Medulla oblongata (tissue), 1 donor: ENCODE results near the gene TEX13B.
A peak's percentile ranks its signal among the peaks of the same experiment; 100 is the strongest.
"Not testable (repeated sequence)": the region's sequence is repeated elsewhere in the genome, so short reads cannot be mapped to it uniquely, and the experiment has no call there.

Source experiments
- DNase-seq: peaks from one replicate; pipeline ENCODE4 v3.0.0-alpha.2; 2015; ENCODE audit errors: extremely low spot score

TEX13B gene

DNA sequence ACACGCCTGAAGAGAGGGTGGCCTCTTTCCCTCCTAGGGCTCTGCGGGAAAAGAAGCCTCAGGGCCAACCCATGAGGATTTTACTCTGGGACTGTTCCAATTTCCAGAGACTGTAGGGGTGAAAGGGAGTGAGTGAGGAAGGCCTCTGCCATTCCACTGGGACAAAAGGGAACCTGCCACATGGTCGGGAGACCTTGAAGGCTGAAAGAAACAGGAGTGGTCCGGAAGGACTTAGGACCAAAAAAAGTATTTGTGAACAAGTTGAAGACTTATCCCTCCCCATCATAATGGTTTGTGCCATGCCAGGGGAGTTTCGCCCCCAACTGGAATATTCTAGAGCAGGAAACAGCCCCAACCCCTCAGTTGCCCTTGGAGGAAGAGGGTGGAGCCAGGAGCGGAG lies at the start of gene TEX13B:
TEX13B (minus strand) TSS at position 15 of the 400 bp plus-strand sequence. CDS start 243 bp downstream, outside the sequence.
- no peak for DNase-seq

- DNase-seq = no peak
Observed at GRCh38 chrX:108029928-108030711, 48.0 kb upstream of the TEX13B start.

- no peak for DNase-seq
Observed at GRCh38 chrX:108028854-108029253, 46.7 kb upstream of the TEX13B start.

- no peak for DNase-seq
Observed at GRCh38 chrX:108025954-108026600, 43.9 kb upstream of the TEX13B start.

GRCh38 chrX:108025376-108025775 lies 43.2 kb upstream of the TEX13B start:
- no peak for DNase-seq

DNA sequence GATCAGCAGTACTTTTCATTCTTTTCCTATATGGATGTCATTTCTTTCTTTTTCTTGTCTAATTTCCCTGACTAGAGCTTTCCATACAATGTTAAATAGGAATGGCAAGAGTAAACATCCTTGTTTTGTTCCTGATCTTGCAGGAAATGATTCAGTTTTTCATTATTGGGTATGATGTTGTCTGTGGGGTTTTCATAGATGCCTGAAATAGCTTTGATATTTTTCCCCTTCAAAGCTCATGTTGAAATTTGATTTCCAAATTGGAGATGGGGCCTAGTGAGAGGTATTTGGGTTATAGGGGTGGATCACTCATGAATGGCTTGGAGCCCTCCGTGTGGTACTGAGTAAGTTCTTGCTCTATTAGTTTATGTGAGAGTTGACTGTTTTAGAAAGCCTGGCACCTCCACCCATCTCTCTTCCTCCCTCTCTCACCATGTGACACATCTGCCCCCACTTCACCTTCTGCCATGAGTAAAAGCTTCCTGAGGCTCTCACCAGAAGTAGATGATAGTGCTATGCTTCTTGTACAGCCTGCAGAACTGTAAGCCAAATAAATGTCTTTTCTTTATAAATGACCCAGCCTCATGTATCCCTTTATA lies 40.4 kb upstream of the TEX13B start:
- DNase-seq = no peak

DNA sequence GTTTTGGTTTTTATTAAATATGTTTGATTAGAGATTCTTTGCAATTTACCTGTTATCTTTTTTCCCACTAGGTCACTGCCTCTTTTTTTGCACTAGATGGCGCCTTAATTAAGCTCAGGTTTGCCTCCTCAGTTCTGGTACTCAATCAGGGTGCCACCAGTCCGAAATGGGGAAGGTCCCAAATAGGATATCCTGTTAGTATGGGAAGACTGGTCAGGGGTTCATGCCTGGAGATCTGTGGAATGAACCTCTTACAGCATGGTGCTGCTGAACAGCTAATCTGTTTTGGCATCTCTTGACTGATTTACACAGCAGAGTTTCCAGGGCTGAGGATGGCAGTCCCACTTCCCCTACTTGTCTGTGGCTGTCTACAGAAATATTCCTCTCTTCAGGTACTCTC lies 38.5 kb upstream of the TEX13B start:
- no peak for DNase-seq

GRCh38 chrX:108019382-108019875 lies 37.3 kb upstream of the TEX13B start:
- DNase-seq = no peak

DNA sequence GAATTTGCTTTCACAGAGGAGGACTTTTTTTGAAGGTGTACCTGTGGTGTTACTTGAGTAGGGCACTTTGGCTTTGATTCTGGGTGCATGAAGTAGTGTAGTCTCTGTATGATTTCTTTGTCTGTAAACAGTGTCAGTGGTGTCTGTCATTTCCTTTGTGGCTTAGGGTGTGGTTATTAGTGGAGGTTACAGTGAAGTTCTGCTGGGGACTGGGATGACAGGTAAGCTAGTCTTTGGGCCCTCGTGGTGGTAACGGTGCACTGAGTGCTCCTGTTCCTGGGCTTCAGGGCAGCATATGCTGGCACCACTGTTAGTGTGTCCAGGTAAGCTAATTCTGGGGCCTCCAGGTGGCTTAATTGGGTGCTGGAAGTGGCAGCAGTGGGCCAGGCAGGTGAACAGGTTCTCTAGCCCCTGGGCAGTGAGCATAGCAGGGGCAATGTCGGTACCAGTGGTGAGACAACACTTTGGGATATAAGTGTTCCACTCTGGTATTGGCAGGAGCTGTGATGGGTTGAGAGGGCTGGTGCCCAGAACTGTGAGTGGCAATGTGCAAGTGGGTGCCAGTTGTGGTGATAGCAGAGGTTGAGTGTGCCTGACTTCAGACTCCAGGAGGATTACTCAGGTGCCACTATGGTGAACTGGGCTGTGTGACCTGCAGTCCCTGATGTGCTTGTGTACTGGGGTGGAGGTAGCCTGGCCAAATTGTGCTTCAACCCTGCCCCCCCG lies 36.6 kb upstream of the TEX13B start:
- DNase-seq = no peak

DNA sequence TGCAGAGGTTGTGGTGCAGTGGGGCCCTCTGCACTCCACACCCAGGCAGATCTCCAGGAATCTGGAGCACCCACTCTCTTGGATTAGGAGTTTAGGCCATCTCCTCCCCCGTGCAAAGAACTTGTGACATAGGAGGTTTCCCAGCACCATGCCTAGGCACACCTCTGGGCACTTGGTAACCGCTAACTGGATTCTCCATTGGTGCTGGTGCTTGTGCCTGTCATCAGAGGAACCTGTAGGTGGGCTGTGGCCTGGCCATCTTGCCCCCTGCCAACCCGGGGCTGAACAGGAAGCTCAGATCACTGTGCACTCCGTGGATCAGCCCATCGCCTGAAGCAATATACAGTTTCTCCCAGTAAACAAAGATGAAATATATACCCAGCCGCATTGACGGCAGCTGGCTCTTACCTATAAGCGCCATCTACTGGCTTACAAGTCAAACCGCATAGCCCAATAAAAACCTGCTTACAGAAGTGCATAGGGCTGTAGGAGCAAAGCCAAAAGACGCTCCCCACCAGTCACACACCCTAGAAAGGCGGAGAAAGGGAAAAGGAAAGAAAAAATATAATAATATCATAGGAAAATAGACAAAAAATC lies 19.1 kb upstream of the TEX13B start:
- DNase-seq = no peak

DNA sequence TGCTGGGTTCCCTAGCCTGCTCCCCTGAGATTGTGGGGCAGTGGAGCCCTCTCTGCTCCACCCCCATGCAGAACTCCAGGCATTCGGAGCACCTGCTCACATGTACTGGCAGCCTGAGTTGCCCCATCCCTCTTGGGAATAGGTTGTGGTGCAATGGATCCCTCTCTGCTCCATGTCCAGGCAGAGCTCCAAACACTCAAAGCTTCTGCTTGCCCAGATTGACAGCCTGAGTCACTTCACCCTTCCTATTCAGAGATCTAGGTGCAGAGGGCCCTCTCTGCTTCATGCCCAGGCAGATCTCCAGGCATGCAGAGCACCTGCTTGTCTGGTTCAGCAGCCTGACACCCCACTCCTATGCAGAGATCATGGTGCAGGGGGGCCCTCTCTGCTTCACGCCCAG lies 18.6 kb upstream of the TEX13B start:
- DNase-seq = no peak

DNA sequence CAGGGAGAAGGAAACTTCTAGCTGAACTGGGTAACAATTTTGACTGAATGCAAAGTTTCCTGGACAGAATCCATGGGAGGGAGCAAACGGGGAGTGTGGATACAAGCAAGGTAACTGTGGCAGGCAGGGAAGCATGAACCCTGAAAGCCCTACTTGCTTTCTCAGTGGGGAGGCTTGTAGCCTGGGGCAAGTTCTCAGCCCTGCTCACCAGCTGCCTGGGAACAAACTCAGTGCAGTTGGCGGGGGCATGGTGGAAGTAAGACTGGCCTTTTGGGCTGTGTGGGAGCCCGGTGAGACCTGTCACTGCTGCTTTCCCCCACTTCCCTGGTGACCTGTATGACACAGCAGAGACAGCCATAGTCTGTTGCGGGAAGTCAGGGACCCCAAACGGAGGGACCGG lies 14.0 kb upstream of the TEX13B start:
- no peak for DNase-seq

DNA sequence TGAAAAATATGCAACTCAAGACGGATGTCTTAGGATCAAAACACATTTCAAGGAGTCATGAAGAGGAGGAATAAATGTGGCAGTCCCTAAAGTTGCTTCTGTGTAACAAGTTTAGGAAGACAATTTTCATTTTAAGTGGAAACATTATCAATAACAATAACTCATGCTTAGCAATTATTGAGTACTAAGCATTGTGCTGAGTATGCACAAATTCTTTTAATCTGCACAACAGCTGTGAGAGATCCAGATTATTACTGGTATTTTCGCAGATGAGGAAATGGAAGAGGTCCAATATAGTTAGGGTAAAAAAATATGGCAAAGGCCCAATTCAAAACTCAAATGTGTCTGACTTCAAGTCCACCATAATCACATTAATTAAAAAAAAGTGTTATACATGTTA lies 2.9 kb upstream of the TEX13B start:
- DNase-seq = no peak

GRCh38 chrX:107979534-107979933 lies 2.6 kb downstream of the TEX13B start:
- no peak for DNase-seq

DNA sequence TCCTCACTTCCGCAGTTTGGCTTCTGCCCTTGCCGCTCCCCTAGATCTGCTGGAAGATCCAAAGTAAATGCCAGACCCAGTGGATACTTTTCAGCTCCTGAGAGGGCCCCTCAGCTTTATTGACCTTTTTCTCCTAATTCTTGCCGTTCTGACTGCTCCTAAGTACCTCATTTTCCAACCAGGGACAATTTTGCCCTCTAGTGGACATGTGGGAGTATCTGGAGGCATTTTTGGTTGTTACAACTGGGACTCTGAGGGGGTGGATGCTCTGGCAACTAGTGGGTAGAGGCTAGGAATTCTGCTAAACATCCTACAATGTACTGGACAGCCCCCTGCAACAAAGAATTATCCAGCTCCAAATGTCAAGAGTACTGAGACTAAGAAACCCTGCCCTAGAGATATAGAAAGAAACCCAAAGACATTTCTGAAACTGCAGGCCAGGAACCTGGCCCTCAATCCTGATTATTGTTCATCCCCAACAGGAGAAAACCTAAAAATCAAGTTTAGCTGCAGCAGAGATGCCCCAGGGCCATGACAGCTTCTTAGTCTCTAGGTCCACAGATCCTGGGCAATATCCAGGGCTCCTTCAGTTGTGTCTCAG lies 3.4 kb downstream of the TEX13B start:
- DNase-seq = peak; percentile 16

GRCh38 chrX:107978071-107978470 lies 4.1 kb downstream of the TEX13B start:
- no peak for DNase-seq

- no peak for DNase-seq
Observed at GRCh38 chrX:107971636-107972035, 10.5 kb downstream of the TEX13B start.

- no peak for DNase-seq
Observed at GRCh38 chrX:107970073-107970472, 12.1 kb downstream of the TEX13B start.

DNA sequence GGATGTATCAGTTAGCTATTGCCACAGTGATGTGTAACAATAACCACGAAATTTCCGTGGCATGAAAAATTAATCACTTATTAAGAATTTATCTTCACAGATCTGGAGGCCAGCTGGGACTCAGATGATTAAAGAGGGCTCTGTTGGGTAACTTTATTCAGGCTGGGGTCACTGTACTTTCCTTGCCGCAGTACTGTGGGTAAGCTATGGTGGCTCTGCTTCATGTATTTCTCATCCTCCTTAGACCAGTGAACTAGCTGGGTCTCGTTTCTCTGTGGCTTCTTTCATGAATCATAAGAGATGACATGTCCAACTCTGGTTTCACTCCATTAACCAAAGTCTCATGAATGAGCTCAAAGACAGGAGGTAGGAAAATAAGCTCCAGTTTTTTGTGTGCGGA lies 13.5 kb downstream of the TEX13B start:
- no peak for DNase-seq

GRCh38 chrX:107955337-107955736 lies 26.8 kb downstream of the TEX13B start:
- not testable (repeated sequence) for DNase-seq

DNA sequence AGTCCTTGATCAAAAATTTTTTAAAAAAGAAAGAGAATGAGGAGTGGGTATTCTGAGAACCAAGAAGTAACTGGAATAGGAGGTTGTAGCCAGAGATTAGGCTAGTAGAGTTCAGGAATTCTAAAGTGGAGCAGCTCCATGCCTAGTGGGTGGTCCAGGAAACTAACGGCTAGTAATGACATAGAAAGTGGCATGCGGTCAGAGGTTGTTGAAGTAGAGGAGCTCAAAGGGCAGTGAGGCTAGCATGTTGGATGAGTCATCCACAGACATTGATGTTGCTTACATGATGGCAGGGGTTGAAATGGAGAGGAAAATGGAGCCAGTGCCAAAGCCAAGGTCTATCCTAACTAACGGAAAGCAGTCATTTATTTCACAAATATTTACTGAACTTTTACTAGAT lies 42.1 kb downstream of the TEX13B start:
- no peak for DNase-seq

- no peak for DNase-seq
Observed at GRCh38 chrX:107936434-107936730, 45.8 kb downstream of the TEX13B start.
